C4-2B (cell line): ENCODE data around the gene CTIF.

Source experiments
- CTCF ChIP-seq: fragments of 450-650 bp; conservative IDR thresholded peaks from 2 replicates; pipeline ENCODE4 v1.5.1; 2017; ENCODE audit warnings: mild to moderate bottlenecking
- ZFX ChIP-seq: fragments of 450-650 bp; IDR thresholded peaks from 2 replicates; pipeline ENCODE4 v1.6.1; 2017

DNA sequence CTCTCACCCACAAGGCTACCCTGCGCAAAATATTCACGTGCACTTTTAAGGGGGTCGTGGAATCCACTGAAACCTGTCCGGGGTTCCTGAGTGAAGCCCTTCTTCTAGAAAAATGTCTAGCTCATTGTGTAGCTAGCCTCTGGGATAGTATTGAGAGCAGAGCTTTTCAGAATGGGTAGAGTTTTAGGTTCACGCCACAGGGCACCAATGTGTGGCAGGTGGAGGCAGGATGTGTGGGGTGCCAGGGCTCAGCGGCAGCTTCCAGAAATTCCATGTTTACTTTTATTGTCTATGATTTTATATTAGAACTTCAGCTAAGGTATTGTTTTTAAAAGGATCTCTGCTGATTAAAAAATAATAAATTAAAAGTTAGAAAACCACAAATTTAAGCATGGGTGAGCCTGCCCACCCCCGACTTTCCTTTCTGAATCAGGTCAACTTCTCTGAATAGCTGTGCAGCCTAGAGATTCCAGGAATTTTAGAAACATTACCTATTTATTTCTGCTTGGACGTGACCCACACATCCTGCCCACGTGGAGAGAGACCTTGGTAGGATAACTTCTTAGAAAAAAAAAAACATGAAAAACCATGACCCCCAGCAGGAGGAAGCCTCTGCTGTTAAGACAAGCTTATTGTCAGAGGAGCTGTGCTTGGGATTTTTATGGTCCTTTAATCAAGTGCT lies 163.7 kb downstream of the CTIF start:
- TF ChIP-seq CTCF = no peak
- TF ChIP-seq ZFX = no peak
